HG02938 (cell line): Measurements from ENCODE around the gene TKT.

ENCODE experiments used
- ATAC-seq: cut with Tn5 transposase; IDR thresholded peaks from one replicate; pipeline ENCODE4 v1.9.1; 2021; ENCODE audit warnings: mild to moderate bottlenecking, moderate library complexity; ENCODE audit not compliant: unreplicated experiment

The TKT gene

DNA sequence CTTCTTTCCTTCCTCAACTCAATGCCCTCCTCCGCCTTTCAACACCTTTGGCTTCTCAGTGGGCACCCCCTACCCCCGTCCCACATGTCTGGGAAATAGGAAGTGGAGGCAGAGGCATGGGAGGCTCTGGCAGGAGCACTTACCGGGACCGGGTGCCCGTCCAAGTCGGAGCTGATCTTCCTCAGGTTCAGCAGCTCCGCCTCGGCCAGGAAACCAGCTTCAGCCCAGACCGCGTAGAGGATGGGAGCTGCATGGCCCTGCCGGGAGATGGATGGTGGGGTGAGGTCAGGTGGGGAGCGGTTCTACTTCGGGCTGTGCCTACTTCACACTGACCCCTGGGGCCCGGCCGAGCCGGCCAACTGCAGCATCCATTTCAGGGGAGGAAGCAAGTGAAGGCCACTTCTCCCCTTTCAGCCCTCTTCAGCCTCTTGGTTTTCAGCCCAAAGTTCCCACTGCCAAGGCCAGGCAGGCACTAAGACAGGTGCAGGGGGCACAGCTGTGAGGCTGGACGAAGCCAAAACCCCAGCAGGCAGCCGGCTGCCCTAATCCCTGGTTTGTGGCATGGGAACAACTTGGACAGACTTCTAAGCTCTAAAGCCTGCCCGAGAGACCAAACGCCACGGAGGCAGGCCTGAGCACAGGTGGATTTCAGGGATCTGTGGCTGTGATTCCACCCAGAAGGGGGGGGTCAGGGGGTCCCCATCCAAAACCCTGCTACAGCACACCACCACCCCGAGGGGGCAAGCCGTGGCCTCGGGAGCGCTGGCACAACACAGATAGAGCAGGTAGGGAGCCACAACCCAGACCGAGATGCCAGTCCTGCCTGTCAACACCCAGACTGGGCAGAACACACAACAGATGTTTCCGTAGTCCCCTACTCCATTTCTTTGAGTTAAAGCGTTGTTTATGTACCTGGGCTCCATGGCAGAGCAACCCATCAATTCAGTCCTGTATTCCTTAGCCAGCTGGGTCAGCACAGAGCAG, 14.5 kb downstream of the TKT start:
- no peak for ATAC-seq

- no peak for ATAC-seq
Measured at GRCh38 chr3:53239800-53240199, 16.0 kb downstream of the TKT start.

DNA sequence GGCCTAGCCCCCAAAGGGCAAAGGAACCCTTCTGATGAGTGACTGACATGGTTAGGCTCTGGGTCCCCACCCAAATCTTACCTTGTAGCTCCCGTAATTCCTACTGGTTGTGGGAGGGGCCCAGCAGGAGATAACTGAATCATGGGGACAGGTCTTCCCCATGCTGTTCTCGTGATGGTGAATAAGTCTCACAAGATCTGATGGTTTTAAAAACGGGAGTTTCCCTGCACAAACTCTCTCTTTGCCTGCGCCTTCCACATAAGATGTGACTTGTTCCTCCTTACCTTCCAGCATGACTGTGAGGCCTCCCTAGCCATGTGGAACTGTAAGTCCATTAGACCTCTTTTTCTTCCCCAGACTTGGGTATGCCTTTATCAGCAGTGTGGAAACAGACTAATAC, 16.9 kb downstream of the TKT start:
- no peak for ATAC-seq

- ATAC-seq: no peak
Measured at GRCh38 chr3:53238051-53238850, 17.6 kb downstream of the TKT start.

GRCh38 chr3:53236112-53236841, 19.5 kb downstream of the TKT start:
- no peak for ATAC-seq

- ATAC-seq: no peak
Measured at GRCh38 chr3:53235545-53235944, 20.3 kb downstream of the TKT start.

GRCh38 chr3:53234841-53235232, 21.0 kb downstream of the TKT start:
- no peak for ATAC-seq

DNA sequence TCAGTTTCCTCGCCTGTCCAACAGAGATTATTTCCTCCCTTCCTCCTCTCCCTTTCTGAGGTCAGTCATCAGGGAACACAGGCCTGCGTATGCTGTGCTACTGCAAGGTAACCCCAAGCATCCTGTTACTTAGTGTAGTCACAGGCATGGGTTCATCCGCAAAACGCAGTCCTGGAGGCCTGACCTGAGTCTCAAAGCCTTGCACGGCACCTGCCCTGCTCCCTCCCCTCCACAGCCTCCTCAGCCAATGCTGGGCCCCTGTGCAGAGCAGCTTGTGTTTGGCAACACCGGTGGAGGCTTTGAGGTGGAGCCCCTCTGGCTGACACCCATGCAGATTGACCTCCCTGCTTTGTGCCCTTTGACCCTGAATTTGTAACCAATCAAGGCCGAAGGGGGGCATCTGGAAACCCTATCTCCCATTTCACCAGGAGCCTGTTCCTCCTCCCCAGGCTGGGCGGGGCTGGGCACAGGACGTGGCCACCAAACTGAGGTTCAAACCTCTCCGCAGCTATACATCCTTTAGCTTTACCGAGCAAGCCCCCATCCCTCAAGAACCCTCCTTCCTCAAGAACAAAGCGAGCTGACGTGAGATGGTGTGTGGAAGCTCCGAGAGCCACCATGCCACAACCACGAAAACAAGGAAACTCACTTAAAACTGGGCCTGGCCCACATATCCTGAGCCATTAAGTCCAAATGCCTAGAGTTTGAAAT, 21.5 kb downstream of the TKT start:
- ATAC-seq: no peak

DNA sequence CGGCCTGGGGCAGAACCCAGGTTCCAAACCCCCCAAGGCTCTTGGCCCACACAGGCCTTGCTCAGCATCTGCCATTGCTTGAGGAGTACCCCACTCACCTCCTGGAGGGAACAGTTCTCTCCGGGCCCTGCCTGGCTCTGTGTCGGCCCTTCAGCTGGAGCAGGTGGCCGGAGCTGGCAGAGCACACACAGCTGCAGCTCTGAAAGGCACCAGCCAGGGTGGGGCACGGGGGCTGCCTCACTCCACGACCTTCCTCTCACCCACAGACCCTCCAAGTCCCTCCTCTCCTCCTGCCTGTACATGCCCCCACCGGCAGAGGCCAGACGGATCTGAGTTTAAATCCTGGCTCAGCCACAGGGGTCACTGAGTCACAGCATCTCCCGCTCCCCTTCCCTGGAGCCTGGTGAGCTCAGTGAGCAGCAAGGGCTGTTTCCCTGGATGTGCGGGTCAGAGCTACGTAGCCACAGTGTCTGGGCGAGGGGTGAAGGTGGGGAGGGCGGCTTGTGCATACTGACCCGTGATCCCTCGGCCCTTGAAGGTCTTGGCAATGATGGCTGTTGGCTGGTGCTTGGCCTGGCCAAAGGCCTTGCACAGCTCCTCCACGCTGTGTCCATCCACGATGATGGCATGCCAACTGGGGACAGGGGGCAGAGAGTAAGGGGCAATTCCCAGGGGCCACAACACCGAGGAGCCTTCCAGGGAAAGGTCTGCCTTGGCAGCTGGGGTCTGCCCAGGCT, 23.0 kb downstream of the TKT start:
- no peak for ATAC-seq

GRCh38 chr3:53231532-53232511, 24.0 kb downstream of the TKT start:
- ATAC-seq: no peak

DNA sequence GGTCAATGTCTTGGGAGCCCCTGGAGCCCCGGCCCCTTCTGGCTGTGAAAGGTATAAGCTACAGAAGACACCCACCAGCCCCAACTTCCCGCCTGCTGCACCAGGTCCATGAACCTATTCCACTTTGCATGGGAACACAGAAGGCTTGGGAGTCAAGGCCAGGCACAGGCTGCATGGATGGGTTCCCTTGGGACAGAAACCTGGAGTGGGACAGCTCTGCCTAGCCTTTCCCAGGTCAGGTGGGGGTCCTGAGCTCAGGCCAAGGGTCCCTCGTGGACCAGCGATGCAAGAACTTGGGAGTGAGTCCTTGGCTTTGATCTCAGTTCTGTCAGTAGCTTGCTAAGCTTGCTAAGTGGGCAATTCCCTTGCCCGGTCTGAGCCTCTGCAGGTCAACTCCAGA, 25.0 kb downstream of the TKT start:
- no peak for ATAC-seq

DNA sequence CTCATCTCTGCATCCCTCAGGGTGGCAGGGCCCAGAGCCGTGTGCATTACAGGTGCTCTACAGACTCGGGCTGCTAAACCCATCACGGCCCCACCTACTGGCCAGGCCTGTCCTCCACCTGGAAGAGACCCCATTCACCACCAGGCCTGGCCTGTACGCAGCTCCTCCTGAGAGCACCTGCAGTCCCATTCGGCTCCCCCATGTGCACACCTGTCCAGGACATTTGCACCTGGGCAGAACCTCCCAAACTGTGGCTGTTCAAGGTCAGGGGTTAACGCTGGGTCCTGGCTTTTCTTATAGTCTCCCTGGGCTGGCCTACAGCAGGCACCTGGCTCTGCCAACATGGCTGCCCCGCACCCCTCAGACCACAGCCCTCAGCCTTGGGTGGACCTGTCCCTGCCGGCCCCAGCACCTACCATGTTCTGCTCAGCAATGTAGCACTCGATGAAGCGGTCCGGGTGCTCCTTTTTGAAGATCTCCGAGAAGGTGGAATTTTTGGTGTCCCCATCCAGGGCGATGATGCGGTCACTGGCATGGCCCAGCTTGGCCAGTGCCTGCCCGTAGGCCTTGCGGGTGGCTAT, 25.7 kb downstream of the TKT start:
- no peak for ATAC-seq

GRCh38 chr3:53229606-53230005, 26.2 kb downstream of the TKT start:
- ATAC-seq: no peak

GRCh38 chr3:53229171-53229570, 26.7 kb downstream of the TKT start:
- no peak for ATAC-seq

DNA sequence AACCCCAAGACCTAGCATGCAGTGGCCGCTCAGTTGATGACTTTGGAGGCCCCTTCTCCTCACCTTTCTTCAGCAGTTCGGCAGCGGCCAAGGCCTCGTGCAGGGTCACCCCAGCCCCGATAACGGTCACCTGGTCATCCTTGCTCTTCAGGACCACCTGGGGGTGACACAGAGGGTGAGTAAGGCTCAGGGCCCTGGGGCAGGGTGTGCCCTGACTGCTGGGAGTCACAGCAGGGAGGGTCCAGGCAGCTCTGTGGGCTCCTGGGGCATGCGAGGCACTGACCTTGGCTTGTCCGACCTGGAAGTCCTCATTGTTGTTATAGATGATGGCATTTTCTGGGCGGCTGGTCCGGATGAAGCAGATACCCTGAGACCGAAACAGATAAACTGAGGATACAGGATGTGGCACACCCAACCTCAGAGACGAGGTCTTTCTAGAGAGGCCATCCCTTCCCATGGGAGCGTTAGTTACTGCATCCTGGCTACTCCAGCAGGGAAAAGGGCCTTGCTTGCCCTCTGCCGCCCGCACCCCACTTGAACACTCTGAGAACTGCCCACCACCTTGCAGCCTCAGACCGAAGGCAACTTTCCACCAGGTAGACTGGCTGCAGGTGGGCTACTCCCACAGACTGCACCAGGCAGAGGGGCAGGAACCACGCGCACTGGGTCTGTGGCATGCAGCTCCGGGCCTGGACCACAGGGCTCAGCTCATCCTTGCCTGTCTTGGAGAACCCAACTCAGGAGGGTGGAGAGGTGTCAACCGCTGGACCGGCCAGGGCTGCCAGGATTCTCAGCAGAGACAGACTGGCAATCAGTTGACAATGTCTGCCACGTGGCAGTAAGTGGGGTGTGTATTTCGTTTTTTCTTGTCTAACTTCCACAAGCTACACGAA, 27.6 kb downstream of the TKT start:
- ATAC-seq: no peak

DNA sequence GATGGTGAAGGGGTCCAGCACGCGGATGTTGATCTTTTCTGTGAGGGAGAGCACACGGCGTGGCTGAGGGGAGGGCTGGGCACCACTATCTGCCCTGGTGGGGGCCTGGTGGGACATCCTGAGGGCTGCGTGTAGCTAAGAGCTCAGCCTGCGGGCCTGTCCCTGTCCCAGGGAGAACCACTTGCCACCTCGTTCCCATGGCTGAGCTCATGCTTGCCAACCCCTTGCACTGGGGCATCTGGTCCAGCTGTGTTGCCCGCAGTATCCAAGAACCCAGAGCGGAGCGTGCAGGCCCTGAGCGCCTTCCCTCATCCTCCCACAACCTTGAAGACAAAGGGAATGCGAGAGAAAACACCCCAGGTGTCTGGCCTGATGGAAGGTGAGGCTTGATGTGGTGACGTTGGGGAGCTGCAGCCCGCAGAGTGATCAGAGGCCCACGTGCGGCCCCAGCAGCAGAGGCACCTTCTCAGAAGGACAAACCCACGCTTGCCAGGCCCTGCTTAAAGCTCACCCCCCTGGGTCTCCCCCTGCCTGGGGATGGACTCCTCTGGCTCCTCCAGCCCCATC, 28.9 kb downstream of the TKT start:
- no peak for ATAC-seq
